Ascending aorta (tissue), 2 donors: ENCODE measurements around the gene SLC44A5. TPM values are rescaled to one million over a fixed set of nuclear protein-coding genes. Genes with fewer than 3 reads are reported as not detected.

Experiments used
- DNase-seq, 2 donors: peaks; one replicate each; pipeline ENCODE4 v3.0.0-alpha.2; 2019; ENCODE audit warnings: low spot score in 2 of 2
- H3K27ac ChIP-seq, 2 donors: fragments of 200-600 bp; sonication (generic); one replicate each; pipeline ENCODE4 v1.5.1; 2016 to 2017; ENCODE audit warnings: mild to moderate bottlenecking in 1 of 2
- H3K27me3 ChIP-seq: fragments of 200-600 bp; sonication (generic); one replicate; pipeline ENCODE4 v1.5.1; 2017
- H3K36me3 ChIP-seq, 2 donors: fragments of 200-600 bp; sonication (generic); one replicate each; pipeline ENCODE4 v1.5.1; 2016
- H3K4me1 ChIP-seq, 2 donors: fragments of 200-600 bp; sonication (generic); one replicate each; pipeline ENCODE4 v1.5.1; 2016 to 2017; ENCODE audit warnings: mild to moderate bottlenecking in 1 of 2
- H3K4me3 ChIP-seq, 2 donors: fragments of 200-600 bp; sonication (generic); one replicate each; pipeline ENCODE4 v1.5.1; 2016 to 2017; ENCODE audit warnings: mild to moderate bottlenecking in 1 of 2
- H3K9me3 ChIP-seq, 2 donors: fragments of 200-600 bp; sonication (generic); one replicate each; pipeline ENCODE4 v1.5.1; 2016
- intact Hi-C: fragments of 100-400 bp; cut with DNase I; formaldehyde crosslinking; loops from one replicate; pipeline ENCODE4 v1.15.1; 2023
- total RNA-seq: library from RNA; depleted of rRNA; stranded (reverse); fragments of >200 nt; gene quantifications from one replicate; pipeline ENCODE4 v1.1.0, GENCODE V29; 2016
- TF ChIP-seq, protein P1 (sequence below), 3 experiments: fragments of 200-600 bp in 2 of 3; fragments of 450-650 bp in 1 of 3; sonication (generic) in 2 of 3; IDR thresholded peaks; one replicate each; pipeline ENCODE4 v1.5.1; 2016 to 2019; ENCODE audit warnings: antibody characterized with exemption in 3 of 3, mild to moderate bottlenecking in 1 of 3, moderate library complexity in 1 of 3

Gene SLC44A5
- total RNA-seq, 1 donor from 2014 or later: not detected

DNA sequence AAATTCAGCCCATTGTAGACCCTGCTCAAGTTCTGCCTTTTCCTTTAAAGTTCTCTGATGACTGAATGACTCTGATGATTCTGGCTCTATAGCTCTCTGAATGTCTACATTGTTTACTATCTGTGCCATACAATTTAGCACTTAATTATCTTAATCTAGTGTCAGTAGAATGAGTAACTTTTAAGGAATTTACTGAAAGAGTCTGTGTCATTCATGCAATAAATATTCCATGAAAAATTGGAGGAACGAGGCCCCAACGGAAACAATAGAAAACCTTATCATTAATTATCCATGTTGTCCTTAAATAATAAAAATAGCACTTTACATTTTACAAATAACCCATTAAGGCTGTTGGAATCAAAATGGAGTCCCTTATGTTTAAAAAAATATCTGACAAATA, 77.8 kb downstream of the SLC44A5 start:
- Histone ChIP-seq H3K9me3 (no peaks in the 10 kb centered on the region), H3K36me3 (no peaks in the 10 kb centered on the region), H3K4me3 (no peak overlapping the region), H3K27me3 (no peaks in the 10 kb centered on the region), H3K27ac (no peak overlapping the region), H3K4me1 (no peaks in the 10 kb centered on the region)
- intact Hi-C loops: no loop called here
- DNase-seq: no peak
- TF ChIP-seq, protein P1, sequence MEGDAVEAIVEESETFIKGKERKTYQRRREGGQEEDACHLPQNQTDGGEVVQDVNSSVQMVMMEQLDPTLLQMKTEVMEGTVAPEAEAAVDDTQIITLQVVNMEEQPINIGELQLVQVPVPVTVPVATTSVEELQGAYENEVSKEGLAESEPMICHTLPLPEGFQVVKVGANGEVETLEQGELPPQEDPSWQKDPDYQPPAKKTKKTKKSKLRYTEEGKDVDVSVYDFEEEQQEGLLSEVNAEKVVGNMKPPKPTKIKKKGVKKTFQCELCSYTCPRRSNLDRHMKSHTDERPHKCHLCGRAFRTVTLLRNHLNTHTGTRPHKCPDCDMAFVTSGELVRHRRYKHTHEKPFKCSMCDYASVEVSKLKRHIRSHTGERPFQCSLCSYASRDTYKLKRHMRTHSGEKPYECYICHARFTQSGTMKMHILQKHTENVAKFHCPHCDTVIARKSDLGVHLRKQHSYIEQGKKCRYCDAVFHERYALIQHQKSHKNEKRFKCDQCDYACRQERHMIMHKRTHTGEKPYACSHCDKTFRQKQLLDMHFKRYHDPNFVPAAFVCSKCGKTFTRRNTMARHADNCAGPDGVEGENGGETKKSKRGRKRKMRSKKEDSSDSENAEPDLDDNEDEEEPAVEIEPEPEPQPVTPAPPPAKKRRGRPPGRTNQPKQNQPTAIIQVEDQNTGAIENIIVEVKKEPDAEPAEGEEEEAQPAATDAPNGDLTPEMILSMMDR (IDR thresholded peaks at IDR 0.05): no peak

- TF ChIP-seq, protein P1 (IDR thresholded peaks at IDR 0.05): no peak
- H3K4me3 ChIP-seq: no peak overlapping the region
- no peak for DNase-seq
- H3K36me3 ChIP-seq: no peaks in the 10 kb centered on the region
- no peak overlapping the region for H3K27ac ChIP-seq
- no peaks in the 10 kb centered on the region for H3K27me3 ChIP-seq
- H3K9me3 ChIP-seq: no peaks in the 10 kb centered on the region
- intact Hi-C loops: no loop called here
- H3K4me1 ChIP-seq: no peaks in the 10 kb centered on the region
These were observed 79.3 kb downstream of the SLC44A5 start for GRCh38 chr1:75531570-75531969.

DNA sequence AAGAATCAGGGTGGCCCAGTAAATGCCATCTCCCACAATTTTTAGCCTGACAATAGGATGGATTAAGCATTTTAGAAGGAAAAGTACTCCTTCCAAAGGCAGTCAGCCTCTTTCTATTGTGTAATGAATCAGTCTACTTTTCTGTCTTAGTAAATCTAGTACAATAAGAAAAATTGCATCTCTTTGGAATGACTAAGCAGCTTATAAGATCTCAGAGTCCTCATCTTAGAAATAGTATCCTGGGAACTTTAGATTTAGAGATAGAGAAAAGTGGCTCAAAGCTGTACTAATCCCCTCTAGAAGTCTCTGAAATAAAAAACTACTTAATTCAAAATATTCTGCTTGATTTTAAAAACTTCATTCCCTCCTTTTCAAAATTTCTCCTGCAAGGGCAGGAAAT, 81.4 kb downstream of the SLC44A5 start:
- no peaks in the 10 kb centered on the region for H3K9me3 ChIP-seq
- DNase-seq: no peak
- H3K4me3 ChIP-seq: no peak overlapping the region
- no peaks in the 10 kb centered on the region for H3K27me3 ChIP-seq
- intact Hi-C loops: no loop called here
- H3K27ac ChIP-seq: no peak overlapping the region
- H3K36me3 ChIP-seq: no peaks in the 10 kb centered on the region
- H3K4me1 ChIP-seq: no peaks in the 10 kb centered on the region
- TF ChIP-seq, protein P1 (IDR thresholded peaks at IDR 0.05): no peak

DNA sequence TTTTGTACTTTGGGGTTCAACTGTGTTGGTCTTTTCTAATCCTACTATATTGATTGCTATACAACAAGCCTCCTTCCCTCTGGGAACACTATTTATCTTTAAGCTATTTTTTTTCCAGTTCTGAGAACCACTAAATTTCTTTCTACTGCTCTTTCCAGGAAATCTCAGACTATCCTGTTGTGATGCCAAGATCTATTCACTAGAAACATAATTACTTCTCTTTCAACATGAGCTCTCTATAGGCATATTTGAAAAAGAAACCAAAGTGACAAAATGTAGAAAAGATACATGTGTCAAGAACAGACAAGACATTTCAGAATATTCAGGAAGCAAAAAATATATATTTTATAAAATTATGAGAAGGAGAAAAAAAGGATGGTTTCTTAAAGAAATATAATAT, 82.9 kb downstream of the SLC44A5 start:
- DNase-seq: no peak
- no peaks in the 10 kb centered on the region for H3K27me3 ChIP-seq
- H3K27ac ChIP-seq: no peak overlapping the region
- TF ChIP-seq, protein P1 (IDR thresholded peaks at IDR 0.05): no peak
- H3K9me3 ChIP-seq: no peaks in the 10 kb centered on the region
- H3K4me3 ChIP-seq: no peak overlapping the region
- no peaks in the 10 kb centered on the region for H3K36me3 ChIP-seq
- H3K4me1 ChIP-seq: no peaks in the 10 kb centered on the region
- intact Hi-C loops: no loop called here

- Histone ChIP-seq H3K36me3 (no peaks in the 10 kb centered on the region), H3K27ac (no peak overlapping the region), H3K4me3 (no peak overlapping the region), H3K27me3 (no peaks in the 10 kb centered on the region), H3K9me3 (no peaks in the 10 kb centered on the region), H3K4me1 (no peaks in the 10 kb centered on the region)
- intact Hi-C loops: no loop called here
- no peak for DNase-seq
- TF ChIP-seq, protein P1 (IDR thresholded peaks at IDR 0.05): no peak
These were observed 88.5 kb downstream of the SLC44A5 start for GRCh38 chr1:75522389-75522788.

- H3K27ac ChIP-seq: no peak overlapping the region
- no peak overlapping the region for H3K4me3 ChIP-seq
- H3K27me3 ChIP-seq: no peaks in the 10 kb centered on the region
- no peaks in the 10 kb centered on the region for H3K9me3 ChIP-seq
- H3K4me1 ChIP-seq: no peaks in the 10 kb centered on the region
- TF ChIP-seq, protein P1 (IDR thresholded peaks at IDR 0.05): no peak
- DNase-seq: no peak
- no peaks in the 10 kb centered on the region for H3K36me3 ChIP-seq
- intact Hi-C loops: no loop called here
These were observed 89.3 kb downstream of the SLC44A5 start for GRCh38 chr1:75521658-75522057.
